ENCODE data around the gene REXO5.

REXO5 gene

GRCh38 chr16:20849589-20850390 lies 43.5 kb downstream of the REXO5 start:
- no peak overlapping the region for H3K27ac ChIP-seq (ENCODE audit: low read length)
- H3K4me3 ChIP-seq (ENCODE audit: low read depth in 1 of 2, low read length in 2 of 2) = no peak overlapping the region
- peak; percentile 67 for DNase-seq
- H4K20me1 ChIP-seq (ENCODE audit: insufficient read depth, low read length) = no peaks in the 10 kb centered on the region
- no peak overlapping the region for H2AFZ ChIP-seq (ENCODE audit: low read depth, low read length)
- H3K79me2 ChIP-seq (ENCODE audit: insufficient read depth, low read length) = no peaks in the 10 kb centered on the region
- H3K4me1 ChIP-seq (ENCODE audit: insufficient read depth, low read length) = no peaks in the 10 kb centered on the region; the same call in none of the 2 replicates
- H3K36me3 ChIP-seq (ENCODE audit: insufficient read depth, low read length) = peaks cover 22% of the 10 kb centered on the region
- H3K9me3 ChIP-seq (ENCODE audit: insufficient read depth, low read length, severe bottlenecking) = no peaks in the 10 kb centered on the region
- peak; percentile 66; the same call in 2 of the 3 replicates for ATAC-seq (ENCODE audit: insufficient read depth, low read depth)
- TF ChIP-seq EZH2 (IDR thresholded peaks at IDR 0.05; ENCODE audit: borderline replicate concordance, low read depth, low read length, severe bottlenecking) = no peak
- peak; percentile 99 for TF ChIP-seq CTCF (IDR thresholded peaks at IDR 0.05; ENCODE audit: borderline replicate concordance, extremely low read depth, low read length, poor library complexity, severe bottlenecking)
- no peaks in the 10 kb centered on the region for H3K27me3 ChIP-seq (ENCODE audit: insufficient read depth, low read length, poor library complexity)
- H3K4me2 ChIP-seq (ENCODE audit: insufficient read depth, low read length) = no peak overlapping the region
- no peak overlapping the region for H3K9ac ChIP-seq (ENCODE audit: low read depth, low read length)

- Histone ChIP-seq H2AFZ (ENCODE audit: low read depth, low read length) (no peak overlapping the region), H4K20me1 (ENCODE audit: insufficient read depth, low read length) (no peaks in the 10 kb centered on the region), H3K9ac (ENCODE audit: low read depth, low read length) (no peak overlapping the region), H3K79me2 (ENCODE audit: insufficient read depth, low read length) (no peaks in the 10 kb centered on the region), H3K4me3 (ENCODE audit: low read depth in 1 of 2, low read length in 2 of 2) (no peak overlapping the region), H3K4me1 (ENCODE audit: insufficient read depth, low read length) (no peaks in the 10 kb centered on the region), H3K36me3 (ENCODE audit: insufficient read depth, low read length) (peaks cover 12% of the 10 kb centered on the region; the same call in 1 of the 2 replicates), H3K27me3 (ENCODE audit: insufficient read depth, low read length, poor library complexity) (no peaks in the 10 kb centered on the region), H3K4me2 (ENCODE audit: insufficient read depth, low read length) (no peak overlapping the region), H3K9me3 (ENCODE audit: insufficient read depth, low read length, severe bottlenecking) (no peaks in the 10 kb centered on the region), H3K27ac (ENCODE audit: low read length) (no peak overlapping the region)
- DNase-seq = no peak
- TF ChIP-seq CTCF (IDR thresholded peaks at IDR 0.05; ENCODE audit: borderline replicate concordance, extremely low read depth, low read length, poor library complexity, severe bottlenecking) (no peak), EZH2 (IDR thresholded peaks at IDR 0.05; ENCODE audit: borderline replicate concordance, low read depth, low read length, severe bottlenecking) (no peak)
- ATAC-seq (ENCODE audit: insufficient read depth, low read depth) = no peak
Observed at GRCh38 chr16:20850981-20851380, 44.7 kb downstream of the REXO5 start.

GRCh38 chr16:20851601-20852000 lies 45.3 kb downstream of the REXO5 start:
- DNase-seq (no peak), ATAC-seq (ENCODE audit: insufficient read depth, low read depth) (no peak)
- H3K4me2 ChIP-seq (ENCODE audit: insufficient read depth, low read length) = no peak overlapping the region
- H3K27me3 ChIP-seq (ENCODE audit: insufficient read depth, low read length, poor library complexity) = no peaks in the 10 kb centered on the region
- TF ChIP-seq CTCF (IDR thresholded peaks at IDR 0.05; ENCODE audit: borderline replicate concordance, extremely low read depth, low read length, poor library complexity, severe bottlenecking) (no peak), EZH2 (IDR thresholded peaks at IDR 0.05; ENCODE audit: borderline replicate concordance, low read depth, low read length, severe bottlenecking) (no peak)
- no peaks in the 10 kb centered on the region for H3K79me2 ChIP-seq (ENCODE audit: insufficient read depth, low read length)
- H4K20me1 ChIP-seq (ENCODE audit: insufficient read depth, low read length) = 0 out of 2 replicates have a peak, but pooled peaks cover 5% of the 10 kb centered on the region
- H3K9me3 ChIP-seq (ENCODE audit: insufficient read depth, low read length, severe bottlenecking) = no peaks in the 10 kb centered on the region
- peaks cover 5% of the 10 kb centered on the region; the same call in 1 of the 2 replicates for H3K36me3 ChIP-seq (ENCODE audit: insufficient read depth, low read length)
- no peak overlapping the region for H3K9ac ChIP-seq (ENCODE audit: low read depth, low read length)
- H2AFZ ChIP-seq (ENCODE audit: low read depth, low read length) = no peak overlapping the region
- no peaks in the 10 kb centered on the region for H3K4me1 ChIP-seq (ENCODE audit: insufficient read depth, low read length)
- H3K27ac ChIP-seq (ENCODE audit: low read length) = no peak overlapping the region
- H3K4me3 ChIP-seq (ENCODE audit: low read depth in 1 of 2, low read length in 2 of 2) = no peak overlapping the region
